Stimulated activated CD8-positive, alpha-beta memory T cell treated with anti-CD3 and anti-CD28 coated beads, Interleukin-15, amount 100 ng/mL, for 1 hour (primary cell): Measurements from ENCODE around the gene INAFM2.
A peak's percentile ranks its signal among the peaks of the same experiment; 100 is the strongest.

Experiments used
- DNase-seq: peaks from one replicate; pipeline ENCODE4 v3.0.0-alpha.2; 2020; ENCODE audit warnings: low read depth

Gene INAFM2

GRCh38 chr15:40344631-40345120, 21.2 kb downstream of the INAFM2 start:
- peak; percentile 47 for DNase-seq

GRCh38 chr15:40345225-40345866, 21.9 kb downstream of the INAFM2 start:
- no peak for DNase-seq

GRCh38 chr15:40345867-40346578, 22.5 kb downstream of the INAFM2 start:
- DNase-seq: no peak

GRCh38 chr15:40346579-40347558, 23.4 kb downstream of the INAFM2 start:
- DNase-seq: no peak

GRCh38 chr15:40347559-40348473, 24.3 kb downstream of the INAFM2 start:
- no peak for DNase-seq

GRCh38 chr15:40348474-40348870, 25.0 kb downstream of the INAFM2 start:
- no peak for DNase-seq

GRCh38 chr15:40349163-40349562, 25.7 kb downstream of the INAFM2 start:
- DNase-seq: no peak

- DNase-seq: no peak
Observed at GRCh38 chr15:40352281-40352901, 28.9 kb downstream of the INAFM2 start.

- DNase-seq: no peak
Observed at GRCh38 chr15:40353697-40354096, 30.2 kb downstream of the INAFM2 start.

GRCh38 chr15:40354408-40355171, 31.1 kb downstream of the INAFM2 start:
- no peak for DNase-seq

GRCh38 chr15:40355976-40356585, 32.6 kb downstream of the INAFM2 start:
- DNase-seq: no peak

GRCh38 chr15:40357246-40357645, 33.8 kb downstream of the INAFM2 start:
- DNase-seq: no peak

GRCh38 chr15:40357723-40358470, 34.4 kb downstream of the INAFM2 start, which contains the start of gene DISP2:
TSS of gene DISP2 (plus strand) at chr15:40358219. CDS start at chr15:40358322, 103 bp downstream.
- DNase-seq: peak; percentile 70

- no peak for DNase-seq
Observed at GRCh38 chr15:40358471-40359353, 35.2 kb downstream of the INAFM2 start.

- no peak for DNase-seq
Observed at GRCh38 chr15:40360015-40360414, 36.5 kb downstream of the INAFM2 start.

GRCh38 chr15:40361640-40362039, 38.1 kb downstream of the INAFM2 start:
- DNase-seq: no peak

- no peak for DNase-seq
Observed at GRCh38 chr15:40363611-40364010, 40.1 kb downstream of the INAFM2 start.

GRCh38 chr15:40364251-40364650, 40.8 kb downstream of the INAFM2 start:
- DNase-seq: no peak
